HG03442 (cell line): ENCODE data around the gene ACOX2.
A peak's percentile ranks its signal among the peaks of the same experiment; 100 is the strongest.
"Not testable (repeated sequence)": the region's sequence is repeated elsewhere in the genome, so short reads cannot be mapped to it uniquely, and the experiment has no call there.

Experiments
- ATAC-seq: cut with Tn5 transposase; IDR thresholded peaks from one replicate; pipeline ENCODE4 v1.9.1; 2021; ENCODE audit warnings: mild to moderate bottlenecking, moderate library complexity; ENCODE audit not compliant: unreplicated experiment

ACOX2 gene

DNA sequence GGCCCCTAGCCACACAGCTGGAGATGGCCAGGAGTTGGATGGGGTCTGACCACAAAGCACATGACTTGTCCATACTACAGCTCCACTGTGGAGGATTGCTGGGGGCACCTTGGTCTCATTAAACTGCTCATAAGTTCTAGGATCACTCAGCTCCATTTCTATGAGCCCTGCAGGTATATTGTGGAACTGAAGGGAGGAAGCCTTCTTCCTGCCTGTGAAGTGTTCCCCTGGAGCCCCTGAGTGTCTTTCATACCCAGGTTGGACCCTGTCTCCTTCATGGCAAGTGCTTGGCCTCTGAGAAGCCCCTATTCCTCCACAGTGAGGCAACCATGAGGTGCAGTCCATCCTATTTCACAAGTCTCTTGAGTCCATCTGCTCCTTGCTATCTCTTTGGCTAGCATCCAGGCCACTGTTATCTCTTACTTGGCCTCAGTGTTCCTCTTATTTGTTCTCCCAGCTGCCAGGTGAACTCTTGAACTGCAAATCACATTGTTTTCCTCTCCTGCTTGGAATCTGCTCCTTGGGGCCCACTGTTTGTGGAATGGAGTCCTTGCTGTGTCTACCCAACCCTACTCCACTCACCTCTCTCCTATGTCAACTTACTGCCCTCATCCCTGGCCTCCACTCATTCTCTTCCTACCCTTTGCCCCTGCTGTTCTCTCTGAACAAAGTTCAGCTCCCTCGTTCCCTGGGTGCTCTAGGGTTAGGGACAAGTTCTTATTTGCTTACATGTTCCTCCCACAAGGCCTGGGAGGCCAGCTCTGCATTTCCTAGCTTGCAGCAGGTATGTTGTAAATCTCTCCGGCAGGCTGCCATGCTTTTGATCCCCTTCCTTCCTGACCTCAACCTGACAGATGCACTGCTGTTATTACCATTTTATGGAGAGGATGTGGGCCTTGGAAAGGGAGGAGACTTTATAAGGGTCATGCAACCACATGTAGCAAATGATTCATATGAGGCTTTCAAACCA lies 1.2 kb downstream of the ACOX2 start:
- no peak for ATAC-seq

DNA sequence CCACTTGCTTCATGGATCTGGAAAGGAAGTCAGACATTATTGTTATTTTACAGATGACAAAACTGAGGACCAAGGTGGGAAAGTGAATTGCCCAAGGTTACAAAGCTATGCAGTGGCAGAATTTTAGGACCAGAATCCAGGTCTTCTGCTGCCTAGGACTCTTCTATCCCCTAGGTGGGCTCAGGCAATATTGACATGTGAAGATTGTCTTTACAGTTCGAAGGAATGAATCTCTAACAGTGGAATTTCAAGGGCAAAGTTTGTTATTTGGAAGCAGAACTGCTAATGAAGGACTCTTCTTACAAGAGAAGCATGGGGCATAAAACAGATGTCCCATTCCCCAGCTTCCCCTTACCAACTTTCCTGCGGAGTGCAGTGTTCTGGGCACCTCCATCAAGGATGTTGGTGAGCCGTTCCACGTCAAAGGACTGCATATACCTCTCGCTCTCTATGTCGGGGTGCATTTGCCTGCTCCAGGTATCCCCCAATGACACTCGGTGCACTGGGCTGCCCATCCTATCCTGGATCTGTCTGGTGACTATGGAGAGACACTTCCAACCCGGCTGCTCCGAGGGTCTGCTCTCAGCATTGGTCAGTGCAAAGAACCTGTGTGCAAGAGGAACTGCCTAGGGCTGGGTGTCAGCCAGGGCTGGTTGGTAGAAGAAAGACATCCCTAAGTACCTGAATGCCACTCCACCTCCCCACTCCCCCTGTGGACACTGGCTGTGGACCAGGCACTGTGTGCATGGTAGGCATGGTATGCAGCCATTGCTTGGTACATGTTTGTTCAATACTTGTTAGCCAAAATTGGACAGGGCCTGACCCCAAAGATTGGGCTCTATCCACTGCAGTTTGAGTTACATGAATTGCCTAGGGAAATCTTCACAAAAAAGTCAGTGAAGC lies 2.1 kb downstream of the ACOX2 start:
- ATAC-seq, result no peak

DNA sequence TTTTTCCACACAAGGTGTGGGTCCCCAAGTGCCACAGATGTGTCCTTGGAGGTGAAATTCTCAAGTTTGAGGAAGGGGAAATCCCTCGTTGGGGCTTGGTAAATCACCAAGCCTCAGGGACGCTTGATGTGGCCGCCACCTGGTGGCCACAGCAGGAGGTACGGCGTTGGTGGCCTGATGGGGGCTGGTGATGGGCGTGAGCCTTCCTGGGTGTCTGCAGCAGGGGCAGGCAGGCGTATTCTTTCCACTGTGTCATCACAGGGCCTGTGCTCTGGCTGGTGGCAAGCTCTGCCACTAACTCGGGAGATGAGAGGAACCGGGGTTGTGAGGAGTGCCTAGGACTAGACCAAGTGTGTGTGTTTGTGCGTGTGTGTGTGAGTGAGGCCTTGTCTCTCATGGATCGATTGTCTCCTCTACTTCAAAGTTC lies 4.2 kb downstream of the ACOX2 start:
- ATAC-seq, result peak; percentile 91

DNA sequence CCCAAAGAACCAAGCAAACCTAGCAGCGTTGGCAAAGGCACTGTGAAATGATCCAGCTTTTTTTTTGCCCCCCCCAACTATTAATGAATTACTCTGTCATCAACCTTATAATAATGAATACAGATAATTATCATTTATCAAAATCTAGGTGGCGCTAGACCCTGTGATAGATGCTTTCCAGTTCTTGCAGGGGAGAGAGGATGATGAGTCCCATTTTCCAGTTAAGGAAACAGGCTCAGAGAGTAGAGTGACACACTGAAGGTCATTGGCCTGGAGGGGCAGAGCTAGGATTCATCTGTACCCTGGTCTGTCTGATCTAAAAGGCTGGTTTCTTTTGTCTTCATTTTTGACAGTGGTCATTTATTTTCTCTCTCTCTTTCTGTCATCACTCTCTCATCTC lies 5.0 kb downstream of the ACOX2 start:
- ATAC-seq, result no peak

DNA sequence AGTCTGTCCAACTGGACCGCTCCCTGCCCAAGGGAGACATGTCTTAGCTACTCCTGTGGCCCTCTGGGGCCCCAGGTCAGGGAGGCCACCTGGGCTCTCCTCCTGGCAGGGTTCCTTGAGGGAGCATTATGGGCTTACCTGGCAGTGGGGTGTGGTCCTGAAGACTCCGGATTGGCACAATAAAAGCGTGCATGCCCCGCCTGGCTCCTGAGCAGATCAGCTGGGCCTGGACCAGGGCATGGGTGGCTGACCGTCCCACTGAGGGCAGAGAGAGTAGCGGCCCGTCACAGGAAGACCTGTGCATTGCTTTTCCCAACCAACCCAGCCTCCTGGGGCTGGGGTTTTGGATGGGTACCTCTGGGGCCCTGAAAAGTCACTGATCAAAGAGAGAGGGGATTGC lies 5.4 kb downstream of the ACOX2 start:
- no peak for ATAC-seq

DNA sequence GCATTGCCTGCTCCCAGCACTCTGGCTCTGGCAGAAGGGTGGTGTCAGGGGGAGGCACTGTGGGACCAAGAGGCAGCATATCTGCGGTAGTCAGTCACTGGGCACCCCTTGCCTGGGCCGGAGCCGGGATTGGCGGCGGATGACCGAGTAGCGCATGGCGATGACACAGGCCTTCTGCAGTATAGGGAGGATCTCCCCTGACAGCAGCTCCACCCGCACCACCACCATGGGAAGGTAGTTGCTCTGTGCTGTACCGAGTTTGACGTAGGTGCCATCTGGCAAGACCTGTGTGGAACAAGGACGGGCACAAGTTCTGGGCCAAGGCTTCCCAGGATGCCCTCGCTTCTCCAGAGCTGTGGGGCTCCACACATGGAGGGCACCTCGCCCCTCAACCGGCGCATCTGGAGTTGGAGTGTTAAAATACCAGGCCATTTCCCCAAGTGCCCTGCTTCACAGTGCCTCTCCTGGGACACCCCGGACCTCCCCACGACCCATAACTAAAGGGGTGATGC lies 6.6 kb downstream of the ACOX2 start:
- no peak for ATAC-seq

DNA sequence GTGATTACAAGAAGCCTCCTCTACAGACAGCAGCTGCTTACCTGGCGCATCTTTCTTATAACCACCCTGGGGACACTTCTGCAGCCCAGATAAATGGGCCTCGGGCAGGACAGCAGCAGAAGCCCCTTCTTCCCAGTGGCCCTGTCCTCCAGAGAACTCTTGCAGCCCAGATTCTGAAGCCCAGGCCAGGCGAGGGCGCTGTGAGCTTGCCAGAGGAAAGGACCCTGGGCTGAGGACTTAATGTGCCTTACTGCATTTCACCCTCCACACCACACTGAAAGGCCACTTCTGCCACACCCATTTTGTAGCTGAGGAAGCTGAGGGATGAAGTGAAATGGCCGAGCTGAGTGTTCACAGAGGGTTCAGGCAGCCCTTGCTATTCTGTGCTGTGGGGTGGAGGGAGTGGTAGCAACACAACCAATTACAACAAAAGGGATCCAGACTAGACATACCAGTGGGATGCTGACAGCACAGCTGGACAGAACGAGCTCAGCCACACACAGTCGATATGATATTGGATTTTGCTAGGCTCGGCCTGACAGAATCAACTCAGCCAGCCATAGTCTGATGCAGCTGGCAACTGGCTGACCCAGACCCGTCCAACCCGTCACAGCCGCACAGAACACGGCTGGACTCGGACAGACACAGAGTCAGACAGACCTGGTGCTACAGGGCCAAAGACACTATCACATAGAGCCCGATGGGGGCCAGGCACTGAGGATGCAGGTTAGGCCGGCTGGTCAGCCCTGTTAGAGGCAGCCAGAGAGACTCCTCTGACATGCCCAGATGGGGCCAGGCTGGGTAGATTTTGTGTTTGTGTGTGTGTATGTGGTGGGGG lies 7.3 kb downstream of the ACOX2 start:
- no peak for ATAC-seq

DNA sequence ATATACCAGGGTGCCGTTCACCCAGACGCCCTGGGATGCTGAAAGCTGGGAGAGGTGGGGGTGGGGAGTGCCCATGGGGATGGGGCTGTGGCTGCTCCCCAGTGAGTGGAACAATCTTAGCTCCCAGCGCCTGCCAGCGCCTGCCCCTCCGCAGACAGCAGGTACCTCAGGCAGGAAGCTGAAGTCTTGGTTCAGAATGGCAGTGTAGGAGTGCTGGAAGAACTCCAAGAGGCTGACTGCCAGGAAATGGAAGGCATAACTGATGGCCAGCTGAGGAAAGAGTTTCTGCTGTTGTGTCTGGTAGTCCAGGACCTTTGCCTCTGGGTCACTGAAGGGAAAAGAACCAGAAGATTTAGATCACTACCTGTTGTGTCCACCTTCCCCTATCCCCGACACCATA lies 8.4 kb downstream of the ACOX2 start:
- no peak for ATAC-seq

DNA sequence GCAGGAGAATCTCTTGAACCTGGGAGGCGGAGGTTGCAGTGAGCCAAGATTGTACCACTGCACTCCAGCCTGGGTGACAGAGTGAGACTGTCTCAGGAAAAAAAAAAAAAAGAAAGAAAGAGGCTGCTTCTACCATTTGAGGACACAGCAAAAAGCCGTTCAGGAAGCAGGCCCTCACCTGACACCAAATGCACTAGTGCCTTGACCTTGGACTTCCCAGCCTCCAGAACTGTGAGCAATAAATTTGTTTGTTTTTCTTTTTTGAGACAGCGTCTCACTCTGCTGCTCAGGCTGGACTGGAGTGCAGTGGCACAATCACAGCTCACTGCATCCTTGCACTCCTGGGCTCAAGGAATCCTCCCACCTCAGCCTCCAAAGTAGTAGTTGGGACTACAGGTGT lies 9.6 kb downstream of the ACOX2 start:
- ATAC-seq, result not testable (repeated sequence)

DNA sequence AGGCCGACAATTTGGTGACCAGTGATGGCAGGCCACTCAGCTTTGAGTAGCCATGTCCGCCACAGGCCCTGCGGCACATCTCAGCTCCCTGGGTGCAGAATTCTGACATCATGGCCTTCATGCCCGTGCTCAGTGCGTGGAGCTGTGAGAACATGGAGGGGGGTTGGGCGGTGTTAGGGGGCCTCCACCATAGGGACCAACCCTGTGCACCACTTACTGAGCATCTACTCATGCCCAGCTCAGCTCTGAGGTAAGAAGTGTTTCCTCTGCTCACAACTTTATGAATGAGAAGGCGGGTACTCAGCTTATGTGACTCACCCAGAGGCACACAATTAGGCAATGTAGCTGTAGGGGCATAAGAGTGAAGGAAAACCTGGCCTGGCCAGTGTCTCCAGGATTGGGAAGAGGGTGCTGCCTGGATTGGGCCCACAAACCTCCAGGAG lies 10.5 kb downstream of the ACOX2 start:
- no peak for ATAC-seq

DNA sequence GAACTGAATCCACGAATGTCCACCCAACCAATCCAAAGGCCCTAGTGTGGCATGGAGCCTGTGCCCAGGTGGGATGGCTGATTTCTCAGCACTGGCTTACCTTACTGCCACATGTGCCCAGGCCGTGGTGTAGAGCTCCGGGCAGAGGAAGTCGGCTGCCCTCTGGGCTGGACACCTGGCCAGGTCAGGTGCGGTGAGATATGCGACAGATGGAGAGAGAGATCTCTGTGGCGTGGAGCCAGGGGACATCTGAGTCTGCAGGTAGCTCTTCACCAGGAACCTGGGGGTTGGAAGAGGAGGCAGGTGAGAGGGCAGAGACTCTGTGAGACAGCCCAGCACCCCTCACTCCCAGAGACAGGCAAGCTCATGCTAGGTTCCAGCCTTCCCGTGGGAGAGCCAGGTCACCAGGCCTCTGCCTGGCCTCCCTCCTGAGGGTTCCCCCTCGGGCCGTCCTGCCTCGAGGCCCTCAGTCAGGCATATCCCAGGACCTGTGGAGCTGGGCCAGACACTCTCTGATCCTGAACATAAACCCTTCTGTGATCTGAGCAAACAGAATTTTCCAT lies 12.6 kb downstream of the ACOX2 start:
- no peak for ATAC-seq

DNA sequence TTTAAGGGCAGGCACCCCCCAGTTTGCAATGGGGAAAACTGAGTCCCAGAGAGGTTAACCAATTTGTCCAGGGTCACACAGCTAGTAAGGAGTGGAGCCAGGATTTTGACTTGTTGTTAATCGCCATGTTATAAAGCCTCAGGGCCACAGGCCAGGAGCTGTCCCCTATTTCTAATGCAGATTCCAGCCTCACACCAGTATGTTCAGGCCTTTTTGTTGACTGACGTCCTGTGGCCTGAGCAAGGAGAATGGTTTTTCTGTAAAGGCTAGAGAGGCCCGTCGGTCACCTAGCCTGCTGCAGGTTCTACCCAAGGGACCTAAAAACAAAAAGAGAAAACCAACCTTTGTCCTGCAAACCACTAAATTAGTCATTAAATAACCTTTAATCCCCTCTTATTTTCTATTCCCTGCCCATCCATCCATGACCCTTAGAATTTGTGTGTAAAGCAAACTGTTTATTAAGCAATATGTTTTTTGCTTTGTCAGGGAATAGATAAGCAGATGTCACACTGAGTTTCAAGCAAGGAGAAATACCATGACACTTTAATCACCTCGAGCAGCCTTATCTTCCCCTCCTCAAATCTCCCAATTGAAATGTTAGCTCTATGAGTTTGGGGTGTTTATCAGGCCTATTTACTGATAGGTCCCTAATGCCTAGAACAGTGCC lies 14.1 kb downstream of the ACOX2 start:
- ATAC-seq, result no peak

DNA sequence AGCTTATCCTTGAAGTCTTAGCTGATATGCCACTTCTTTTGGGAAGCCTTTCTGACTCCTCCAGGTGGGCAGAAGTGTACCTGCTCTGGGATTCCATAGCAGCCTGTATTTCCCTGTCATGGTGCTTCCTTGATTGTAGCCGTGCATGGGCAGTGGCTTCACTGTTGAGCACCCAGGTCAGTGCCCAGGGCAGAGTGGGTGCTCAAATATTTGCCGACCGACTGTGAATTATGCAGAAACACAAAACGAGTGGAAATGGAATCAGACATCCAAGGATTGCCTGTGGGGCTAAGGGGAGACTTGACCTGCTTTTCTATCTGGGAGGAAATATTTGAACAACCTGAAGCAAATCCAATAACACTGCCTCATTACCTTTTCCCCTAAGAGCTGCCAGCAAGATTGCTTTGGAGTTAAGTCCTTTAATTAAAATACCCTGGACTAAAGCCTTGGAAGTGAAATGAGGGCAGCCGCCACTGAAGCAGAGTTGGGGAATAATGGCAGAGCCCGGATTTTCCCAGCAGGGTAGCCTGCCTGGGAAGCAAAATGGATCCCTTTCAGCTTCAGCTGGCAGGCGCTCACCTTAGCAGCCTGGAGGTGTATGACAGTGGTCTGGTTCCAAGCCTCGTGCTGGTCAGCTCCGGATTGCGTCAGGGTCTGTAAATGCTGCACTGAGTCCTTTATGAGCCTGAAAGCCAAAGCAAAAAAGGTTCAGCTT lies 14.9 kb downstream of the ACOX2 start:
- ATAC-seq, result no peak

DNA sequence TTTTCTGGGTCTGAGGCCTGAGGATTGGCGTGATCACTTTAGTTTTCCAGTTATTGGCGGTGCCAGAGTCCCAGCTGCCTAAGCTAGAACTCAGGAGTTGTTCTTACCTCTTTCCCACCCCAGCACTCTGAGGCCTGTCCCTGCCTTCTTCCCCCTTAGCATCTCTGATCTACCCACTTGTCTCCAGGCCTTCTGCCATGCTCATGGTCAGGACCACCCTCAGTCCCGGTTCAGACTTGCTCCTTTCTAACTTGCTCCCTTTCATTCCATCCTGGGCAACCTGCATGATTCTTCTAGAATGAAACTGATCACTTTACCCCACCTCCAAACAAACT lies 15.7 kb downstream of the ACOX2 start:
- no peak for ATAC-seq

DNA sequence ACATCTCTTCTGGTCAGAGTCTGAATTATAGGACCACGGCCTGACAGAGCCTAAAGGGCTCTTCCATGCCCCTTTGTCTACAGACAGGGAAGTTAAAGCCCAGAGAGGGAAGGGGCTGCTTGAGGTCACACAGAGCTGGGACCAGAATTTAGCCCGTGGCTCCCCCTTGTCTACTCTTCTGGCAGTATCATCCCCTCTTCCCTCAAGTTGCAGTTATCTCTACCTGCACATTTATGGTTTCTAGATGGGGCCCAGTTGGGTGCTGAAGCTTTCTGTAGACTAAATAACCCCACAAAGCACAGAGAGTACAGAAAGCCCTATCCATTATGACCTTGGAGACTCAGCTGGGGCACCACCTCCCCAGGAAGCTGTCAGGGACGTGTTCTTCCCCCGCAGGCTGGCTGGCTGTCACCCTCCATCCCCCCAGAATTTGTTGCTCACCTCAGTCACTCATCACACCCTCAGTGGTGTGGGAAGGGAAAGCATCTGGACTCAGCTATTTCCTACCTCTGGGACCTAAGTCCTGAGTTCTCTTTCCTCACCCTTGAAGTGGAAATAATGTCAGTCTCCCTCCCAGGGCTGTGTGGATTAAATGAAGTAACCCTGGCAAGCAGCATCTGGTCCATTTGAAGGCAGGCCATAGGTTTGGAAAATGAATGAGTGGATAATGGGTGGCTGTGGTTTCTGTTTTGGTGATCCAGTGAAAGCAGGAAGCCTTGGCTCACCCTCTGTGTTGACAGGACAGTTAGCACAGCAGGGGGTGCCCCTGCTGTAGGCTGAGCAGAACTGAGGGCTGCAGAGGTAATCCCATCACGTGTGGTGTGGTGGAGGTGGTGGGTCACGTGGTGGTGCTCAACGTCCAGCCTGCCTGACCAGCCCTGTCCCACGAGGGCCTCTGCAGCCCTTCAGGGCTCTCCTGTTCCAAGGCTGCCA lies 16.3 kb downstream of the ACOX2 start:
- no peak for ATAC-seq

DNA sequence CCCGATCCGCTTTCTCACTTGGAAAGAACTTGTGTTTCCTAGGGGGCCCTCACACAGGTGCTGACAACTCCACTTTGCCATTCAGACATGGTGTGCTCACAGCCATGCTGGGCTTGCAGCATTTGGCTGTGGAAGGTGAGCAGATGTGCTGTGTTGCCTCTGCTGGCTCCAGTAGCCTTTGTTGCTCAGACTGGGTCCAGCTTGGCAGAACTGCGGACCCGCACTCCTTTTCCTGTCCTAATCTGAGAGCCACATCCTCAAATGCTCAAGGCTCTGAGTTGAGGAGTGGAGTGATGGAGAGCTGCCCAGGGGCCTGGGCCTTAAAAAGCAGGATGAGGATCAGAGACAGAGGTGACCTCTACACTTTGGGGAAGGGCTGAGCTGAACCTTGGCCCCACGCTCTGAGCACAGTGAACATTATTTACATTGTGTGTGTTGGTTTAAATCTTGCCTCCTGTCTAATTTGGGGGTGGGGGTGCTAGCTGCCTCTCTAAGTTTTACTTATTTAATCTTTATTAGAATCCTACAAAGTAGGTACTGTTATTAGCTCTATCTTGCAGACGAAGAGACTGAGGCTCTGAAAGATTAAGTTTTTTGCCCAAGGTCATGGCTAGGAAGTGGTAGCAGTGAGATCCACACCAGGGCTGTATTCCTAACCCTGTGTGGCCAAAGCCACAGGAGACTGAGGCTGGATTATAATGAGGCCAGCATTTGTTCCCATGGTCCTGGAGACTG lies 17.2 kb downstream of the ACOX2 start:
- no peak for ATAC-seq

DNA sequence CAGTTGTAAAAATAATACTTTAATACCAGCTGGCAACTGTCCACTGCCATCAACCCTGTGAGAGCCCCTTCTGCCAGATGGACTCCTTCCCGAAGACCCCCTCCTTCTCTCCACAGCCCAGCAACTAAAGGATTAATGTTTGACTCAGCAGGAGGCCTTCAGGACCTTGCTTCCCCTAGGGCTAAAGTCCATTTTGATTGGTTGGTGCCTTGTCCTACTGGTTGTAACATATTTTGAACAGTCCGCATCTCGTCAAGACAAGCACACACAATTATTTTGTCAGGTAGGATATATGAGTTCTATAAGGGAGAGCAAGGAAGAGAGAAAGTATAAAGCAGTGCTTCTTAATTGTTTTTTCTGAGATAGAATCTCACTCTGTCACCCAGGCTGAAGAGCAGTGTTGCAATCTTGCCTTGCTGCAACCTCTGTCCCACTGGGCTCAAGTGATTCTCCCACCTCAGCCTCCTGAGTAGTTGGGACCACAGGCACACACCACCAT lies 18.6 kb downstream of the ACOX2 start:
- no peak for ATAC-seq
